CD4-positive, alpha-beta T cell (primary cell): ENCODE results near the gene S100A8. TPM values are rescaled to one million over a fixed set of nuclear protein-coding genes. Genes with fewer than 3 reads are reported as not detected.

ENCODE experiments used
- ATAC-seq: fragments of 200-7000 bp; cut with Tn5 transposase; one replicate; pipeline ENCODE4 v1.10.0; 2022; ENCODE audit warnings: mild to moderate bottlenecking; ENCODE audit not compliant: poor library complexity
- CTCF ChIA-PET: fragments of 350-600 bp; sonication (Branson Sonifier 250); formaldehyde crosslinking; loops from one replicate; lab custom pipeline; 2021; ENCODE audit warnings: antibody characterized with exemption, inconsistent platforms; lab: Charles Lee
- POLR2A ChIA-PET: fragments of 350-600 bp; sonication (Branson Sonifier 250); formaldehyde crosslinking; loops from one replicate; lab custom pipeline; 2021; ENCODE audit warnings: antibody characterized with exemption, inconsistent platforms; lab: Charles Lee
- DNase-seq, 14 experiments: peaks; one replicate each; pipeline ENCODE4 v3.0.0-alpha.2; 2013 to 2020; ENCODE audit warnings: mixed read lengths in 2 of 14
- H3K27ac ChIP-seq, 2 donors: one replicate each; pipeline versions ENCODE4 v1.5.1 to v1.7.0; 2013; ENCODE audit warnings: low read length in 2 of 2, low read depth in 1 of 2, mild to moderate bottlenecking in 1 of 2
- H3K27me3 ChIP-seq, 2 experiments: 1 replicate in 1 of 2; 2 replicates in 1 of 2; pipeline versions ENCODE4 v1.6.1 to v1.7.0; 2013; ENCODE audit warnings: low read length in 2 of 2, control low read depth in 1 of 2, mild to moderate bottlenecking in 1 of 2, moderate library complexity in 1 of 2; ENCODE audit not compliant: insufficient read depth in 2 of 2, control insufficient read depth in 1 of 2
- H3K36me3 ChIP-seq: one replicate; pipeline ENCODE4 v1.6.1; 2013; ENCODE audit warnings: low read length, control low read depth; ENCODE audit not compliant: insufficient read depth
- H3K4me1 ChIP-seq: one replicate; pipeline ENCODE4 v1.6.1; 2013; ENCODE audit warnings: low read length, control low read depth; ENCODE audit not compliant: insufficient read depth
- H3K4me3 ChIP-seq: one replicate; pipeline ENCODE4 v1.5.1; 2013; ENCODE audit warnings: mild to moderate bottlenecking, low read length, moderate library complexity
- H3K9me3 ChIP-seq, 2 experiments: 1 replicate in 1 of 2; 2 replicates in 1 of 2; pipeline versions ENCODE4 v1.6.1 to v1.7.0; 2013; ENCODE audit warnings: low read length in 2 of 2, mild to moderate bottlenecking in 2 of 2, control low read depth in 1 of 2, moderate library complexity in 1 of 2; ENCODE audit not compliant: control insufficient read depth in 1 of 2, insufficient read depth in 1 of 2
- H3K27ac Mint-ChIP-seq: one replicate; pipeline ENCODE4 v1.8.0; 2020; ENCODE audit warnings: mixed read lengths
- H3K27me3 Mint-ChIP-seq: one replicate; pipeline ENCODE4 v1.8.0; 2021; ENCODE audit warnings: mixed read lengths
- H3K36me3 Mint-ChIP-seq: one replicate; pipeline ENCODE4 v1.8.0; 2021; ENCODE audit warnings: low read depth, mixed read lengths
- H3K4me1 Mint-ChIP-seq: one replicate; pipeline ENCODE4 v1.8.0; 2021; ENCODE audit warnings: low read depth, mixed read lengths
- H3K4me3 Mint-ChIP-seq: one replicate; pipeline ENCODE4 v1.8.0; 2020; ENCODE audit warnings: mild to moderate bottlenecking, mixed read lengths
- H3K9me3 Mint-ChIP-seq: one replicate; pipeline ENCODE4 v1.8.0; 2020; ENCODE audit warnings: mixed read lengths
- CTCF ChIP-seq: fragments of 200-600 bp; IDR thresholded peaks from one replicate; pipeline ENCODE4 v1.8.0; 2022; ENCODE audit warnings: antibody characterized with exemption, mild to moderate bottlenecking
- intact Hi-C, 2 experiments: fragments of 100-400 bp; cut with DNase I in 1 of 2; cut with micrococcal nuclease in 1 of 2; formaldehyde crosslinking; loops; one replicate each; pipeline versions ENCODE4 v1.15.1 to v1.9.0; 2023 to 2025; cut with DNase I, micrococcal nuclease
- total RNA-seq, 174 experiments: library from RNA in 2 of 174; stranded (reverse) in 2 of 174; gene quantifications; one replicate each; pipeline ENCODE4 v1.2.3 and lab custom pipeline; 2021 to 2026

Gene S100A8
- total RNA-seq, 2 experiments from 2014 or later, result 21.0 to 23.8 TPM

- DNase-seq (peak; percentile 25 to 76 (median 44)), ATAC-seq (peak; percentile 65)
- Histone ChIP-seq H3K4me1 (peaks cover 9% of the 10 kb centered on the region), H3K4me3 (no peak overlapping the region), H3K36me3 (no peaks in the 10 kb centered on the region), H3K9me3 (peaks cover 0 to 6% of the 10 kb centered on the region in 2 experiments), H3K27ac (no peak overlapping the region), H3K27me3 (peaks cover 0 to 11% of the 10 kb centered on the region in 2 experiments)
- peak; percentile 64 for TF ChIP-seq CTCF
- no peaks in the 10 kb centered on the region for H3K36me3 Mint-ChIP-seq
- intact Hi-C loops, result loop anchor here (1.0 kb wide), 1 partner anchor 52 kb away; no protein-coding TSS in a partner anchor
- no peak overlapping the region for H3K4me3 Mint-ChIP-seq
- peaks cover 16% of the 10 kb centered on the region for H3K27me3 Mint-ChIP-seq
- H3K27ac Mint-ChIP-seq, result no peak overlapping the region
- CTCF ChIA-PET, result interaction anchor here (0.9 kb wide), 1 partner anchor 36 kb away, joined by 3 read pairs; no protein-coding TSS in a partner anchor
- H3K4me1 Mint-ChIP-seq, result peaks cover 10% of the 10 kb centered on the region
- H3K9me3 Mint-ChIP-seq, result peaks cover 2% of the 10 kb centered on the region
- POLR2A ChIA-PET, result no interaction called here
Observed at GRCh38 chr1:153404768-153405167, 13.9 kb upstream of the S100A8 start.

- POLR2A ChIA-PET, result no interaction called here
Observed at GRCh38 chr1:153404086-153404635, 13.3 kb upstream of the S100A8 start.

GRCh38 chr1:153403421-153404085 is 12.7 kb upstream of the S100A8 start:
- no peaks in the 10 kb centered on the region for H3K36me3 ChIP-seq
- H3K27me3 Mint-ChIP-seq, result peaks cover 9% of the 10 kb centered on the region
- no peak for TF ChIP-seq CTCF
- DNase-seq (no peak), ATAC-seq (no peak)
- no peak overlapping the region for H3K4me3 ChIP-seq
- H3K4me3 Mint-ChIP-seq, result no peak overlapping the region
- H3K4me1 Mint-ChIP-seq, result peaks cover 10% of the 10 kb centered on the region
- no peaks in the 10 kb centered on the region for H3K9me3 Mint-ChIP-seq
- intact Hi-C loops, result loop anchor here (1.0 kb wide), 1 partner anchor 51 kb away; no protein-coding TSS in a partner anchor
- no peak overlapping the region for H3K27ac ChIP-seq
- CTCF ChIA-PET, result interaction anchor here (0.9 kb wide), 1 partner anchor 51 kb away, joined by 3 read pairs; no protein-coding TSS in a partner anchor
- no peaks in the 10 kb centered on the region for H3K36me3 Mint-ChIP-seq
- peaks cover 0 to 11% of the 10 kb centered on the region in 2 experiments for H3K27me3 ChIP-seq
- no peak overlapping the region for H3K27ac Mint-ChIP-seq
- POLR2A ChIA-PET, result no interaction called here
- H3K4me1 ChIP-seq, result peaks cover 9% of the 10 kb centered on the region
- peaks cover 0 to 6% of the 10 kb centered on the region in 2 experiments for H3K9me3 ChIP-seq

More at GRCh38 chr1:153404086-153404635, 13.3 kb upstream of the S100A8 start:
- intact Hi-C loops, result loop anchor here (1.0 kb wide), 1 partner anchor 52 kb away; no protein-coding TSS in a partner anchor
- no peaks in the 10 kb centered on the region for H3K9me3 Mint-ChIP-seq
- no peak for ATAC-seq
- Histone ChIP-seq H3K4me1 (peaks cover 9% of the 10 kb centered on the region), H3K9me3 (peaks cover 0 to 6% of the 10 kb centered on the region in 2 experiments), H3K27me3 (peaks cover 0 to 11% of the 10 kb centered on the region in 2 experiments), H3K4me3 (no peak overlapping the region), H3K27ac (no peak overlapping the region), H3K36me3 (no peaks in the 10 kb centered on the region)
- no peak for TF ChIP-seq CTCF
- H3K36me3 Mint-ChIP-seq, result no peaks in the 10 kb centered on the region
- CTCF ChIA-PET, result interaction anchor here (0.9 kb wide), 2 partner anchors 37 to 51 kb away, joined by 3 read pairs; no protein-coding TSS in a partner anchor
- peaks cover 10% of the 10 kb centered on the region for H3K4me1 Mint-ChIP-seq
- peaks cover 9% of the 10 kb centered on the region for H3K27me3 Mint-ChIP-seq
- no peak overlapping the region for H3K4me3 Mint-ChIP-seq
- no peak for DNase-seq
- H3K27ac Mint-ChIP-seq, result no peak overlapping the region
